IgD-negative memory B cell (primary cell): ENCODE data around the gene INTS1. TPM values are rescaled to one million over a fixed set of nuclear protein-coding genes. Genes with fewer than 3 reads are reported as not detected.

ENCODE experiments used
- H3K27ac Mint-ChIP-seq, 3 donors: one replicate each; pipeline ENCODE4 v1.8.0; 2020 to 2022; ENCODE audit warnings: mild to moderate bottlenecking in 3 of 3, mixed read lengths in 3 of 3, moderate library complexity in 1 of 3
- H3K27me3 Mint-ChIP-seq: one replicate; pipeline ENCODE4 v1.8.0; 2021; ENCODE audit warnings: mixed read lengths
- H3K36me3 Mint-ChIP-seq: one replicate; pipeline ENCODE4 v1.8.0; 2020; ENCODE audit warnings: mild to moderate bottlenecking, mixed read lengths
- H3K4me1 Mint-ChIP-seq, 3 donors: one replicate each; pipeline ENCODE4 v1.8.0; 2020 to 2022; ENCODE audit warnings: mixed read lengths in 3 of 3, mild to moderate bottlenecking in 1 of 3
- H3K4me3 Mint-ChIP-seq, 4 donors: one replicate each; pipeline ENCODE4 v1.8.0; 2020 to 2022; ENCODE audit warnings: mild to moderate bottlenecking in 4 of 4, mixed read lengths in 4 of 4, moderate library complexity in 3 of 4
- H3K9me3 Mint-ChIP-seq, 3 donors: one replicate each; pipeline ENCODE4 v1.8.0; 2020 to 2021; ENCODE audit warnings: mixed read lengths in 3 of 3, mild to moderate bottlenecking in 1 of 3
- polyA plus RNA-seq: library from polyadenylated mRNA; unstranded; fragments of 300-500 nt; fragmentation: Illumina TruSeq; gene quantifications from one replicate; pipeline ENCODE4 v1.2.3, GENCODE V29; 2021

Gene INTS1
- polyA plus RNA-seq, 1 donor from 2014 or later: 23.4 TPM

DNA sequence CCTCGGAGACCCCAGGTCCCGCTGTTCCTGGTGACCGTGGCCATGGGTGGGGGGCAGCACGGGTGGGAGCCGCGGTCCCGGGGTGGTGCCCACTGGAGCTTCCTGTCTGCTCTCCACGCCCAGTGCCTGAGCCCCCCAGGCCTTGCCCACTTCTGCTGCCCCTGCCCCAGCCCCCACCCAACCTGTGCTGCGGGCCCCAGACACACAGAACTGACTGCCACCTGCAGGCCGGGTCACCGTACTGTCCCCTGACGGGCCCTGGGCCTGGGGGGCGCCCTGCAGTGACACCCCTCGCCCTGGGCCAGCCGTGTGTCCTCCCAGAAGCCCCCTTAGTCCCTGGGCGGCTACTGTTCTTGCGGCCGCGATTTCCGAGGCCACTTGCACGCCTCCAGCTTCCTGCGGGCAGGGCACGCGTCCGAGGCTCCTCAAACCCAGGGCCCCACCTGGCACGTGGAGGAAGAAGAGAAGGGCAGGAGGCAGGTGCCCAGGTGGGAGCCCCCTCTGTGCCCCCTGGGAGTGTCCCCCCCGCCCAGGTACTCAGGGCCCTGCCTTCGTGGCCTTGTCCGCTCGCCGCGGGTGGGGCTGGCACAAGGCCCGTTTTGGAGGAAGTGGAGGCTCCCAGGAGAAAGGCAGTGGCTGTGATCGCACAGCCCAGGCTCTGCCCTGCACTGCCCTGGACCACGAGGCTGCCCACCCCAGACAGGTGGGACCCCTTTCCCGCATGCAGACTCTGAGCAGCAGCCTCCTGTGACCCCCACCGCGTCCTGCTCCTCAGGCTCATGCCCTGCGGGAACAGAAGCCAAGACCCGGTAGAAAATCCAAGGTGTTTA lies 41.4 kb upstream of the INTS1 start:
- peaks cover 0 to 5% (median 0%) of the 10 kb centered on the region in 3 donors for H3K4me1 Mint-ChIP-seq
- H3K27me3 Mint-ChIP-seq: no peaks in the 10 kb centered on the region
- H3K36me3 Mint-ChIP-seq: no peaks in the 10 kb centered on the region
- H3K4me3 Mint-ChIP-seq: peak overlapping the region in 1 of 4 donors; percentile 51
- no peak overlapping the region for H3K27ac Mint-ChIP-seq
- H3K9me3 Mint-ChIP-seq: no peaks in the 10 kb centered on the region

GRCh38 chr7:1544896-1545416 lies 40.8 kb upstream of the INTS1 start:
- Mint-ChIP-seq H3K36me3 (no peaks in the 10 kb centered on the region), H3K4me1 (peaks cover 0 to 5% (median 0%) of the 10 kb centered on the region in 3 donors), H3K4me3 (no peak overlapping the region), H3K9me3 (no peaks in the 10 kb centered on the region), H3K27me3 (no peaks in the 10 kb centered on the region), H3K27ac (no peak overlapping the region)

GRCh38 chr7:1544178-1544895 lies 40.1 kb upstream of the INTS1 start:
- Mint-ChIP-seq H3K27ac (no peak overlapping the region), H3K4me1 (peaks cover 0 to 5% (median 0%) of the 10 kb centered on the region in 3 donors), H3K36me3 (no peaks in the 10 kb centered on the region), H3K27me3 (no peaks in the 10 kb centered on the region), H3K4me3 (no peak overlapping the region), H3K9me3 (no peaks in the 10 kb centered on the region)

DNA sequence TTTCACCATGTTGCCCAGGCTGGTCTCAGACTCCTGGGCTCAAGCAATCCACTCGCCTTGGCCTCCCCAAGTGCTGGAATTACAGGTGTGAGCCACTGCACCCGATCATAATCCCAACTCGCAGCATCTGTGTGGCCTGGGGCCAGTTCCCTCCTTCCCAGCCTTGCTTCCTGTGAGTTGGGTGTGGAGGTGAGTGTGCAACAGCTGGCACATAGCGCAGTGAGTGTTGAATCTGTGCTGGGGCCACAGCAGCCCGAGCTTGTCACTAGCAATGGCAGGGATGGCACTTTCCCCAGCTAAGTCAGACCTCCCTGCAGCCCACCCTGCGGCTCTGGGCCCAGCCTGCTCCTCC lies 39.6 kb upstream of the INTS1 start:
- Mint-ChIP-seq H3K27ac (no peak overlapping the region), H3K4me1 (peaks cover 0 to 3% (median 0%) of the 10 kb centered on the region in 3 donors), H3K4me3 (no peak overlapping the region), H3K36me3 (no peaks in the 10 kb centered on the region), H3K9me3 (no peaks in the 10 kb centered on the region), H3K27me3 (no peaks in the 10 kb centered on the region)

- Mint-ChIP-seq H3K27me3 (no peaks in the 10 kb centered on the region), H3K4me3 (peak overlapping the region in 1 of 4 donors; percentile 27), H3K9me3 (no peaks in the 10 kb centered on the region), H3K4me1 (no peaks in the 10 kb centered on the region), H3K36me3 (no peaks in the 10 kb centered on the region), H3K27ac (peak overlapping the region in 1 of 3 donors; percentile 59)
These were observed 38.9 kb upstream of the INTS1 start for GRCh38 chr7:1542841-1543747.

- Mint-ChIP-seq H3K27ac (peak overlapping the region in 2 of 3 donors; percentile 59 to 73), H3K27me3 (no peaks in the 10 kb centered on the region), H3K9me3 (no peaks in the 10 kb centered on the region), H3K4me1 (no peaks in the 10 kb centered on the region), H3K4me3 (no peak overlapping the region), H3K36me3 (no peaks in the 10 kb centered on the region)
These were observed 38.1 kb upstream of the INTS1 start for GRCh38 chr7:1542329-1542728.

DNA sequence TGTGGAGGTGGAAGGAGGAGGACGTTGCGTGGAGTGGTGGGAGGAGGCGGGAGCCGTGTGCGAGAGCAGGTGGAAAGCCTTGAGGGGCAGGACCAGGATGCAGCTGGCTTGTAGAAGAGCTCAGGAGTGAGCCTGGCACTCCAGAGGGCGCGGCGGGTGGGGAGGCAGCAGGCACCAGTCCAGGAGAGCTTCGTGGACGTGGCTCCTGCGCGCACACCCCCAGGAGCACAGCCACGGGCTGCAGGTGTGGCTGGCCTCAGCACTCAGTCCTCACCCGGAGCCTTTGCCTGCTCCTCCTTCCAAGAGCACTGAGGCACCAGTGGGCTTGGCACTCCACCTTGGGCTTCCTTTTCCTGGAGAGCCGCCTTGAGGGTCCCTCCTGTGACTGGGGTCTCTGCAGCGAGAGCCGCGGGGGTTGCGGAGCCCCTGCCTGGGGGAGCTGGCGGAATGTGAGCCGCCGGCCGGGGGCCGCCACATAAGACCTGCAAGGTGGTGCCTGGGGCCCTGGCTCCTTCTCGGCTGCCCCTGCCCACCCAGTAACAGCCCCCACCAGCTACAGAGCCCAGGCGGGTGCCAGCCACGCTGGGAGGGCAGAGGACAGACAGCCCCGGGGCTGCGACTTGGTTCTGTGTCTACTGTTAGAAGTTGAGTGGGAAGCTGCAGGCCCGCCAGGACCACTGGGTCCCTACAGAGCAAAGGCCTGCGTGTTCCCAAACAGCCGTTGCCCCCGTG lies 37.4 kb upstream of the INTS1 start:
- H3K4me1 Mint-ChIP-seq: no peaks in the 10 kb centered on the region
- no peak overlapping the region for H3K4me3 Mint-ChIP-seq
- no peaks in the 10 kb centered on the region for H3K36me3 Mint-ChIP-seq
- H3K9me3 Mint-ChIP-seq: no peaks in the 10 kb centered on the region
- H3K27me3 Mint-ChIP-seq: no peaks in the 10 kb centered on the region
- H3K27ac Mint-ChIP-seq: peak overlapping the region in 1 of 3 donors; percentile 59

DNA sequence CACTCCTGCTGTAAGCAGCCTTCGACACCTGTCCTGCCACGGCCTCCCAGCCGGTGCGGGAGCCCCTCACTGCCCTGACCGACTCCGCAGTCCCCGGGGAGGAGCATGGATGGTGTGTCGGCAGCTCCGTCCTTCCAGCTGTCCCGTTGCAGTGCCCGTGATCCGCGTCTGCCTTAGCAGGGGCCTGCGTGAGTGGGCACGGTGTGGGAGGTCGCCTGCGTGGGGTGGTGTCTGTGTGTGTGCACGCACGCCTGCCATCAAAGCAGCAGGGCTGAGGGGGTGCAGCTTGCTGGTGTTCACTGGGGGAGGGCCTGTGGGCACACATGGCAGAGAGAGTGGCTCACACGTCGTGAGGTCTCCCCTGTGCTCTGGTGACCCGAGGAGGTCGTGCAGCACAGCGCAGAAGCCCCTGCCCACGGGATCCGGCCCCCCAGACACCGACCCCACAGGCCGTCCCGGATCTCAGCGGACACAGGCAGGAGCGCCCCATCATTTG lies 36.6 kb upstream of the INTS1 start:
- H3K4me1 Mint-ChIP-seq: no peaks in the 10 kb centered on the region
- no peaks in the 10 kb centered on the region for H3K9me3 Mint-ChIP-seq
- no peaks in the 10 kb centered on the region for H3K27me3 Mint-ChIP-seq
- no peaks in the 10 kb centered on the region for H3K36me3 Mint-ChIP-seq
- H3K4me3 Mint-ChIP-seq: no peak overlapping the region
- H3K27ac Mint-ChIP-seq: peak overlapping the region in 2 of 3 donors; percentile 39 to 78

DNA sequence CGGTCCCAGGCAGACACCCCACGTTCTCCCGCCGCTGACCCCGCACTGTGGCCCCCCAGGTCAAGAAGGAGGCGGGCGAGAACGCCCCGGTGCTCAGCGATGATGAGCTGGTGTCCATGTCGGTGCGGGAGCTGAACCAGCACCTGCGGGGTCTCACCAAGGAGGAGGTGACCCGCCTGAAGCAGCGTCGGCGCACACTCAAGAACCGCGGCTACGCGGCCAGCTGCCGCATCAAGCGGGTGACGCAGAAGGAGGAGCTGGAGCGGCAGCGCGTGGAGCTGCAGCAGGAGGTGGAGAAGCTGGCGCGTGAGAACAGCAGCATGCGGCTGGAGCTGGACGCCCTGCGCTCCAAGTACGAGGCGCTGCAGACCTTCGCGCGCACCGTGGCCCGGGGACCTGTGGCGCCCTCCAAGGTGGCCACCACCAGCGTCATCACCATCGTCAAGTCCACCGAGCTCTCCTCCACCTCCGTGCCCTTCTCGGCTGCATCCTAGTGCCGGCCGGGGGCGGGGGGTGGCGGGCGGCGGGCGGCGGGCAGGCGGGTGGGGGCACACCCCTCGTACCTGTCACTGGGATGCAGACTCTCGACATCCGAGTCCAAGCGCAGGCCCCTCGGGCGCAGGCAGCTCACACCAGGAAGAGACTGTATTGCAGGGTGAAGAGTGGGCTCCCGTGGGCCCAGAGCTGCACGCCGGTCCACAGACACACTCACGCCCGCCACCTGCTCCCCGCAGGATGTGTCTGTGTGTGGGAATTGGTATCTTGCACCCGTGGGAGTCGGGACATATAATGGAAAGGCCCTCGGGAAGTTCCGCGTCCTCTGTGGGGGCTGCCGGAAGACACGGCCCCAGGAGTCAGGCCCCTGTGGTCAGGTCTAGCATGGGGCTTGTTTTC lies 35.9 kb upstream of the INTS1 start:
- Mint-ChIP-seq H3K4me1 (no peaks in the 10 kb centered on the region), H3K4me3 (no peak overlapping the region), H3K27me3 (no peaks in the 10 kb centered on the region), H3K9me3 (no peaks in the 10 kb centered on the region), H3K27ac (peak overlapping the region in 2 of 3 donors; percentile 39 to 78), H3K36me3 (no peaks in the 10 kb centered on the region)

DNA sequence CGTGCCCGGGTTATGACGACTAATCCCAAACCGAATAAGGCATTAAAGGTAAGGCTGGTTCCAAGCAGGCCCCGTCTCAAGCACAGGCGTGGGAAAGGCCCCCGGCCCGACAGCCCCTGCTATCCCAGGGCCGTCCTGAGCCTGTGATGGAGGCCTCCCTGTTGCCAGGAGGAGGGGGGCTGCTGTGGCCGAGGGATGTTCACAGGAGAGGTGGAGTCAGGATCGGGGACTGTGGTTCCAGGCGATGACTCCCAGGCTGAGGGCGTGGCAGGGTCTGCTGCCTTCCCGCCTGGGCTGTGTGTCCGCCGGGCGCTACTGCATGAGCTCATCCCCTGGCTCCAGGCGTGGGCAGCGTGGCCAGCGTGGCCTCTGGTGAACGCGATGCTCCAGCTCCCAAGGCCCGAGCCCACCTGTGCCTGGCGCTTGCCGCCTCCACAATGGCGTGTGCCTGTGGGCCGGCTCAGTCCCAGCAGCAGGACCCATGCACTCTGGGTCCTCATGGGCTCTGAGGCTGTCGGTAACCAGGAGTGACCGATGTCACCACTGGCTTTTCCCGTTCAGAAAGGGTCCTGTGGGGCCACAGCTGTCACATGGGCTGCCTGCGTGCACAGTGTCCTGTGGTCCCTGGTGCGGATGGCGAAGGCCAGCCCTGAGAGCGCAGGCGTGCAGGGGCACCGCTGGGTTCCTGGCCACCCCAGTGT lies 35.1 kb upstream of the INTS1 start:
- no peaks in the 10 kb centered on the region for H3K36me3 Mint-ChIP-seq
- no peaks in the 10 kb centered on the region for H3K27me3 Mint-ChIP-seq
- H3K4me1 Mint-ChIP-seq: no peaks in the 10 kb centered on the region
- peak overlapping the region in 2 of 3 donors; percentile 48 to 78 for H3K27ac Mint-ChIP-seq
- H3K9me3 Mint-ChIP-seq: no peaks in the 10 kb centered on the region
- no peak overlapping the region for H3K4me3 Mint-ChIP-seq

DNA sequence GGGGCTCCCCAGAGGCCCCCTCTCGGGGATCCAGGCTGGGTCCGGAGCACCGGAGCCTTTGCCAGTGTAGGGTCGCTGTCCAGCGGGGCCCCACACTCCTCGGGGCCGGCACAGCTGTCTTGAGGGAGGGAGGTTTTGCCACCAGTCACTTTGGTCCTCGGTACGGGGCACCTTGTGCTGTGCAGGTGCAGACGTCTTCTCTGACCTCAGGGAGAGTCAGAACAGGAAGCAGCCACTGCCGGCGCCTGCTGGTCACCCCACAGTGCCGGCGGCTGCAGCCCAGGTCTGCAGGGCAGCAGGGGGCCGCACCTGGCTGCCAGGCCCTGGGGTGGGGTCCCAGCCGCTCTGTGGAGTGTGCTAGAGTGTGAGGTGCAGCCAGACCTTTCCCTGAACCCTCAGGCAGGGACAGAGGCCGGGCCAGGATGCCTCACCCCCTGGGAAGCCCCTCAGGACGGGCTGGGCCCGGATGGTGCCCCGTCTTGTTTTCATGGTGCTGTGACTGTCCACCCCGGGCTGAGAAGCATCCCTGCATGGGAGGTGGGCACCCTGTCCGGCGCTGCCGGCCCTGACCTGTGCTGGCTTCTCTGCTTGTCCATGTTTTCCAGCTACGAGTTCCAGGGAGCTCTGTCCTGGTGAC lies 34.5 kb upstream of the INTS1 start:
- Mint-ChIP-seq H3K4me3 (no peak overlapping the region), H3K36me3 (no peaks in the 10 kb centered on the region), H3K27ac (peak overlapping the region in 1 of 3 donors; percentile 48)

GRCh38 chr7:1537535-1538412 lies 33.6 kb upstream of the INTS1 start:
- Mint-ChIP-seq H3K4me3 (peak overlapping the region in 2 of 4 donors; percentile 52 to 61), H3K4me1 (peaks cover 5 to 10% (median 9%) of the 10 kb centered on the region in 3 donors), H3K9me3 (no peaks in the 10 kb centered on the region), H3K27me3 (no peaks in the 10 kb centered on the region), H3K27ac (peak overlapping the region in 1 of 3 donors; percentile 71), H3K36me3 (no peaks in the 10 kb centered on the region)

More for the DNA sequence above, 34.5 kb upstream of the INTS1 start:
- H3K4me1 Mint-ChIP-seq: peaks cover 0 to 1% (median 1%) of the 10 kb centered on the region in 3 donors
- no peaks in the 10 kb centered on the region for H3K9me3 Mint-ChIP-seq
- no peaks in the 10 kb centered on the region for H3K27me3 Mint-ChIP-seq
